GM21619 (cell line): ENCODE data around the gene EEPD1.

Experiments used
- ATAC-seq: cut with Tn5 transposase; IDR thresholded peaks from one replicate; pipeline ENCODE4 v1.9.1; 2021; ENCODE audit not compliant: unreplicated experiment

EEPD1 gene

DNA sequence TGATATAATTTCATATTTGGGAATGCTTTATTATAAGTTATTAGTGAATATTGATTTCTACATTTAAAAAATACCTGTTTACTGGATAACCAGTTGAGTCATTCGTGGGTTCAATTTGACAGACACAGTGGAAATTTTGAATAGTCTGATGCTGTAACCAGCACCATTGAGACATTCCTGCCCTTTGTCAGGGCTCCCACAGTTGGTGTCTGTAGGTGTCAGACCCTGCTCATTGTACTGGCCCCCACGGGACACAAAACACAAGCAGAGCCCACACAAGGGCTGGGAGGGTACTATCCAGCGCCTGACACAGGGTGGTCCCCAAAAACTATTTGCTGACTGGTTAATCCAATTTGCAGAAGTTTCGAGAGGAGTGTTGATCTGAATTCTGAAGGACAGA, 35.9 kb downstream of the EEPD1 start:
- no peak for ATAC-seq

DNA sequence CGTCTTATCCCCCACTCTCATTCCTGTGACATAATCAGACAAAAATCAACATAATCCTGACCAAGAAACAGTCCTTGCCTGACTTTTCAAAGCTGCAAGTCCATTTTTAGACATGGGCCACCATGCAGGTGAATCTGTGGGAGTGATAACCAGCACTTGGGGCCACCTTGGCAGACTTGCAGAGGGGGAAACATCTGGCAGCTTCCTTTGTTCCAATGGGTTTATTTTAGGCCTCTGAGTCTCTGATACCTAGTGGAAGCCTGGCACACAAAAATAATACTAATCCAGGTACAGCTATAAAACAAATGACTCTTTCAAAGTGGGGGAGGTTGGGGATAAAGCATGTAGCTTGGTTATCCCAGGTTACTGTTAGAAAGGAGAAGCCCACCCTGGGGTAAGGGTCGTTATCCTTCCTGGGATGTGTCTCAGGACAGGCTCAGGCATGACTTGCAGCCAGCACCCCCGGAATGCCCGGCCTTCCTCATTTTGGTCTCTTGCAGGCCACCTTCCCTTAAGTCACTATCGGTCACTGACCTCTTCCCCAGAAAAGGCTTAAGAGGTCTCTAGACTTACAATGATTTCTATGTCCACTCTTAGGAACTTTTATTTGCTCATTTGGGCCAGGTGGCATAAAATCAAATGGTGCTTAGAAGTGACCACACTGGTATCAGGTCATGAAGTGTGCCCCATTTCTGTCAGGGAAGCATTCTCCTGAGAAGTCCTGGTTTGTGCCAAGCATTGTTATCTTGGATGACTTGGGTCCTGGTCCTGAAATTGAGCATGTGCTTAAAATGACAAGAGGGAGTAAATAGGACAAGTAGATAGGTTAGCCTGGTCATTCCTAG, 37.6 kb downstream of the EEPD1 start:
- ATAC-seq: no peak

DNA sequence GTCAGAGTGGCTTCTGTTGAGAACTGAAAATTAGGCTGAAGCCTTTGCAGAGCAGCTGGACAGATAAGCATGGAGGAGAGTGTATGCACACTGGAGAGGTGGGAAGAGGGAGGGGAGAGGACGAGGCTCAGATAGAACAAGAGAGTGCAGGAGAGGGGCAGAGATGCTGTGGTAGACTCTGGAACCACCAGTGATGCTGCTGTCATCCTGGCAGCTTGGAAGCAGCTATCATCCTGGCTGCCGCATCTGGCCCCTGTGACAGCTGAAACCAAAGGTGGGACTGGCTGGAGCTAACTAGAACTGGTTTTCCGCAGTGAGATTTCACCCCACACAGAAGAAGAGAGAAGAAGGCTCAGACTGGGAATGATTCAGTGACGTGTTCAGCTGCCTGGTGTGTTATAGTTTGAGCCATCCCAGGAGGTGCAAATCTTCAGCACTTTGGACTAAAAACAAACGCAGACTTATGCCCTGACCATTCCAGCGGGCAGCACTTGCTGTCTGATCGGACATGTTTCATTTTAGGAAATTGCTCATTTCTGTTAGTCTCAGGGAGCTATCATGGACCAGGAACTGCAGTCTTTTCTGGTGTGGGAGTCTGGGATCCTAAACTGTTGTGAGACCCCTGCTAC, 38.4 kb downstream of the EEPD1 start:
- peak; percentile 27 for ATAC-seq

DNA sequence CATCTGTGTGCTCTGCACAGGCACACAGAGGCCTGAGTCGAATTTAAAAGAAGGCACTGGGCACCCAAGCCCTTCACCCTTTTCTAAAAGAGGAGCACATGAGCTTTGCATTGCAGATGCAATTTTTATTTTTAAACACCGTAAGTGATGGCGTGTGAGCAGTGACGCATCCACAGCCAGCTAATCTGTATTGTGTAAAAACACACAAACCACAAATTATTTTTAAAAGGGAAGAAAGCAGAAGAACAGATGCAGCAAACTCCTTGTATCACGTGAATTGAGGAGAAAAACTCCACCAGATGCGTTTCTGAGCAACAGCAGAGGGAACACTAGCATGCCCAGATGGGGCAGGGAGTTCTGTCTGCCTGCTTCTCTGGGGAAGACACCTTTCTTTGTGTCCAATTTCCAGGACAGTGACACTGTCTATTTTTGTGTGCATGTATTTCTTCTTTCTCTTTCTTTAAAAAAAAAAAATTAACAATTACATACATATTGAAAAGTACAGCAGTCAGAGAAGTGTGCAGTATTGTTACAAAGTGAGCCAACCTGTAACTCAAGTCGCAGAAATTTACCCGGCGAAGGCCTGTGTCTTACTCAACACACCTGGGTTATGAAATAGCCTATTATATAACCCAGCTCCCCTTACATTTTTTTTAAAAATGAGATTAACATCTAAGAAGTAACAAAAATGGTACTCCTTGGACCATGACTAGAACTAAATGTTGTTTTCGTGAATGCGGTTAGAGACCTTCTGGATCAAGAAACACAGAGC, 39.2 kb downstream of the EEPD1 start:
- peak; percentile 40 for ATAC-seq

DNA sequence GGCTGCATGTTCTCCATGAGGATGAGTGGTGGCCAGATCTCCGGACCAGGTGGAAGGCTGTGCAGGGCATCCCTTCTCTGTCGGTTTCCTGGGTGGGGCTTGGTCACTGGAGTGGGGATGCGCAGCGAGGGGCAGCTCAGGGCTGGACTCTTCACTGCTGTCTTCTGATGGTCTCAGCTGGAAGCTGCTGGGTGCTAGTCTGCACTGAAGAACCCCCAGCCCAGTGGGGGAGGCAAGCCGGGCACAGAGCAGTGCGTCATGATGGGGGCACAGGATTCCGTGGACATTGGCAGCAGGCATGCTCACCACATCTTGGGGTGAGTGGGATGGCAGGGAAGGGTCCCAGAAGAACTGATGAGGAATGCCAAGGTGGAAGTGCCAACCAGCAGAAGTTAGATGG, 39.8 kb downstream of the EEPD1 start:
- no peak for ATAC-seq

DNA sequence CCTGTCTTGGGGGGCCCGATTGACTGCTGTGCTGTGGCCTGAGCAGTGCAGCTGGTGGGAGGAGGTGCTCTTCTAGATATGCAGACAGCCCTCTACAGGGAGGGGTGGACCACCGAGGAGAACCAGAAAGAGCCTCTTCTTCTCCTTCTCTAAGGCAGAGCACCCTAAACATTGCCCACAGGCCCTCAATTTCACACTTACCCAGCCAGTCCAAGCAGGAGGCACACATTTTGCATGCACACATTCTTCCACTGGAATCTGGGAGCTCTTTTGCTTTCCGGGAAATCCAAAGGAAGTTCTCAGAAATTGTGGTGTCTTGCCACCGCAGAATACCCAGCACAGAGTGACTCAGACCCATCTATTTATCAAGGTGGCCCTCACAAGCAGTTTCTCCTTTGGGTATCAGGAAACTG, 45.8 kb downstream of the EEPD1 start:
- ATAC-seq: no peak

DNA sequence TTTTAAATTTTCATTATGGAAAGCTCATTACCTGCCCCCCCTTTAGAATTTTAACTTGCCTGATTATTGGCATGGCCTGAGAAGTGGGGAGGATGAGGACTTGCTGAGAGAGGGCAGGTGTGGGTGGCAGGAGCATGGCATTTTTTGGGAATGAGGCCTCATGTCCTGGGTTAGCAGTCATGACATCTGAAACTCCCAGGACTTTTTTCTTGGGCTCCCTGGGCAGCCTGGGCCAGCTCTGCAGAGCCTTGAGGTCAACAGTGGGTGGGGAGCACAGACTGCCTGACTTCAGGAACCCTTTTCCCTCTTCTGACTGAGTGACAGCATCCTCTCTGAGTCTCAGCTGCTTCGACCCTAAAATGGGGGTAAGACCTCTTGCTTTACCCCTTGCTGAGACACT, 46.3 kb downstream of the EEPD1 start:
- ATAC-seq: no peak

DNA sequence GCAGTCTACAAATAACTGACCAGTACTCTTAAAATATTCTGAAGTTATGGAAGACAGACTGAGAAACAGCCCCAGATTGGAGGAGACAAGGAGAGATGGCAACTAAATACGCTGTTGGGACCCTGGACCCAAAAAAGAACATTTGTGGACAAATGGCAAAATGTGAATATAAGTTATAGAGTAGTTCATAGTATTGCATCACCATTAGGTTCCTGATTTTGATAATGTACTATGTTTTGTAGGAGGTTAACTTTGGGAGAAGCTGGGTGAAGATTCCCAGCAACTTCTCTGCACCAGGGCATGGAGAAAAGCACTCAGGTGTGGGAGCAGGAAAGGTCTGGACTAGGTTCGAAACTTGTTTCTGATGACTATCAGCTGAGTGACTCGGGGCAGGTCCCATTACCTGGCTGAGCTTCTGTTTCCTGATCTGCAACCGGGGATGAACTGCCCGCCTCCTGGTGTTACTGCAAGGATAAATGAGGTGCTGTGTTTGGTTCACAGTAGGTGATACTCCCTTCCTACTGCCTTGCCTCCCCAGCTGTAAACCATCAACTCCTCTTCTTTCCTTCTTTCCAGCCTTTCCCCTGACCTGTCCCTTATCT, 48.2 kb downstream of the EEPD1 start:
- ATAC-seq: no peak

DNA sequence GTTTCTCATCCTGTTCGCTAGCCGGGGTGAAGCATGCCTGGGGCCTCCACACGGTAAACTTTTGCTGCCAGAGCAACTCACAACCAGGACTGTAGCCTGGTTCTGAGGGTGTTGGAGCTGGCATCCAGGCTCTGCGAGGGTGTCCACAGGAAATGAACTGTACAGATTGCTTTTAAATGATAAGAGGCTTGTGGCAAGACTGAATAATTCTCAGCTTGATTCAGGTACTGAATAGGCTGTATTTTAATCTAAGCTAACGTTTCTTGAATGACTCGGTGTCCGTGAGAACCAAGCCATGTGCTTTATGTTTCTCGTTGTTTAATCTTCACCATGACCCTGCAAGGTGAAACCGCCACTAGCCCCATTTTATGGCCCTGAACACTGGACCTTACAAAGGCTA, 49.3 kb downstream of the EEPD1 start:
- no peak for ATAC-seq

DNA sequence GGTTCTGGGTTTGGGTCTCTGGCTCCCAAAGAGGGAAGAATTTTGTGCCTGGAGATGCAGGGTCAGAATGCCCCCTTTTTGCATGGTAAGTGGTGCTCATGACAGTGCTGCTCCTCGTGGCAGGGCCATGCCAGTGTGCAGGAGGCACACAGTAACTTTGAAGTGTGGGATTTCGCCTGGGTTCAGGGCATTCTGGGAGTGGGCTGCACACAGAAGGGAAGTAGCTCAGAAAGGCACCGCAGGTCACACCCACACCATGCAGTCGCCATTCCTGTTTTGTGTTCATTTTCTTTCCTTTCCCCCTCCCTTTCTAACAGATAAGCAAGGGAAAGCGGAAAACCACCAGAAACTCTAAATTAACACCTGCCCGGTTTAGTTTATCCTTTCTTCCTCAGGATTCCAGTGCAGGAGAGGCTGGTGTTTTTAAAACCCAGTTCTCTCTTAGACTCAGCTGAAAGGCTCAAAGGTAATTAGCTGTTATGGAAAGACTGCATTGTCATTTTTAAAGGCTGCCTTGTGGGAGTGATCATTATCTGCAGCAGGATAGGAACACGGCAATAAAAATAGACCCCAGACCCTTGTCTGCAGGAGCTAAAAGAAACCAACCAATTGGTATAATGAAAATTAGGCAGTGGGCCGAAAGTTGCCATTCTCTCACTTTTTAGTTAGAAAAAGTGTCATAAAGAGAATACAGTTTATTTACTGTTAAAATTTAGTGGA, 50.2 kb downstream of the EEPD1 start:
- no peak for ATAC-seq

DNA sequence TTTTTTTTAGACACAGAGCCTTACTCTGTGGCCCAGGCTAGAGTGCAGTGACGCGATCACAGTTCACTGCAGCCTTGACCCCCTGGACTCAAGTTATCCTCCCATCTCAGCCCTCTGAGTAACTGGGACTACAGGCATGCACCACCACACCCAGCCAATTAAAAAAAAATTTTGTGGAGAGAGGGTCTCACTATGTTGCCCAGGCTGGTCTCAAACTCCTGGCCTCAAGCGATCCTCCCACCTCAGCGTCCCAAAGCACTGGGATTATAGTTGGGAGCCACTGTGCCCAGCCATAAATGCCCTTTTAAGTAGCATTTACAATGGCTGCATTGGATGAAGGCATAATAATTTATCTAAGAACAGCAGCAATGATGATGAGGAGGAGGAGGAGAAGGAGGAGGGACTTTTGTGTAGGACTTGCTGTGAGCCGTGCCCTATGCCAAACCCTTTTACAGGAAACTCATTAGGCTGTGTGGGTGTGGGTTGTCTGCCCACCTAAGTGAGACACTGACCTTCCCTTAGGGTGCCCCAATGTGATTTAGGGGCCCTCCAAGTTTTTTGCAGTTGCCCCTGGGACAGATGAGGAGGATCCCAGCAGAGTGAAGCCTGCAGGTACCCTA, 51.1 kb downstream of the EEPD1 start:
- ATAC-seq: no peak

DNA sequence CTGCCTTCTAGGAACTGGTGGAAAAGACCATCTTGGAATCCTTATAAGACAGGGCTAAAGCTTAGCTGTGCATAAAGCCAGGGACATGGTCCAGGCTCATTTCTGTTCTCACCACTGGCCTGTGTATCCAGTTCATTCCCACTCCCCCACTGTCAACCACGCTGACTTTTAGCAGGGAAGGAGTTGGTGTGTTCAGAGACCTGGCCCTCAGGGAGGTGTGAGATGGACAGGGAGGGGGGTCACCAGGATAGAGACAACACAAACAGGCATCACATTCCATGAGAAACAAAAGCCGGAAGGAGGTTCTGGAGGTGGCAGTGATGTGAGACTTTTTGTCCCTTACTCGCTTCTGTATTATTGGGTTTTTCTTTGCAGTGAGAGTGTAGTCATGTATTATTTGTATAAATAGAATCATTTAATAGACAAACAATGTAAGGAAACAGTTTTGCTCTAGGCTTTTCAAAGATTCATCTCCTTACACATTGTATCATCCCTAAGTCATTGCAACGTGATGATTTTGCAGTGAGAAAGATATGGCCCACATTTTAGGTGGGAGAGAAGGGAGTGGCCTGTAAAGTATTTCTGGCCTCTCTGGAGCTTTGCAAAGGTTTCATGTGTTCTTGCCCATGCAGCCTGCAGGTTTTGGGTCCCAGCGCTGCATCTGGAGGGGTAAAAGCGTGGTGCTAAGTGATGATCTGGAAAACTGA, 52.0 kb downstream of the EEPD1 start:
- no peak for ATAC-seq

DNA sequence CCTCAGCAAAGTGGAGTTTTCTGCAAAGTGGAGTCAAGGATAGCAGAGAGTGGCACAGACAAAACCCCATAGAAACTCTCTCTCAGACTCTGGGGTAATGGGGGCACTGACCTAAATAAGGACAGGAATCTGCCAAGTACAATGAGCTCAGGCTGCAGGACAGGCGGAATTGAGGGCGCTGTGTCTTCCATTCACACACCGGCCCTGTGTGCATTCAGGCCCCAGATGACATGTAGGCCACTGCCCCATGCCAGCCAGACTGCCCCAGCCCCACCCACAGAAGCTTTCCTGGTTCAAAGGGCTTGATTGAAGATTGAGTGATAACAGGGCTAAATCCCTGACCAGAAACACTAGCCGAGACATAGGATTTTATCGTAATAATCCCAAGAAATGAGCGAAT, 52.7 kb downstream of the EEPD1 start:
- ATAC-seq: no peak

DNA sequence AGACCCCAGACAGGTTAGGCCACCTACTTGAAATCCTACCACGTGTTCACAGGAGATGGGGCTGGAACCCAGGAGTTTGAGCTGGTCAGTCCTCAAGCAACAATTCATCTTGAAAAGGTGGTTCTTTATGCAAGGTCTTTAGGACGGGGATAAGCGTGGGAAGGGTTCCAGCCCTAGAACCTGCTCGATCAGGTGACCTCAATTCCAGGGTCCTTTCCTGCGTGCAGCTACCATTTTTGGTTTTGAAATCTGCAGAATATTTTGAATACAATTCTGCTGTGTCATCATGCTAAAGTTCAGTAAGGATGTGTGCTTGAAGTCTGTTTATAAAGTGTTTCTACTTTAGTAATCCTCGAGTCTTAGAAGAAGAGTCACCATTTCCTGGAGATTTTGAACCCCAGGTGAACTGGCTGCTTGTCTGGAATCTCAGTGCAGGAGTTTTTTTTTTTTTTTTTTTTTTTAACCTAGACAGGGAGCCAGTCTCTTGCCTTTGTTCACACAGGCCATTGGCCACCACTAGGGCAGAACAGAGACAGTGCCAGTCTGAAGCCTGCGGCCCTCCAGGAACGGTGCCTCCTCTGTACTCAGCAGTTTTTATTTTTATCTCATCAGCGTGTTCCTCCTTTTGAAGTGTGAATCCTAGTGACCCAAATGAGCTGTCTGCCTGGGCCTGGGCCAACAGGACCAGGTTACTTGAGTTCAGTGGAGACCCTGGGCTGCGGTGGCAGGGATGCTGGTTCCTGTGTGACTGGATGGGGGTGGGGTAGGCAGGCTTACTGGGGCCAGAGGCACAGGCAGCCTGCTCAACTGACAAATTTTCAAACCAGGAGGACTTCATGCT, 54.6 kb downstream of the EEPD1 start:
- ATAC-seq: no peak

DNA sequence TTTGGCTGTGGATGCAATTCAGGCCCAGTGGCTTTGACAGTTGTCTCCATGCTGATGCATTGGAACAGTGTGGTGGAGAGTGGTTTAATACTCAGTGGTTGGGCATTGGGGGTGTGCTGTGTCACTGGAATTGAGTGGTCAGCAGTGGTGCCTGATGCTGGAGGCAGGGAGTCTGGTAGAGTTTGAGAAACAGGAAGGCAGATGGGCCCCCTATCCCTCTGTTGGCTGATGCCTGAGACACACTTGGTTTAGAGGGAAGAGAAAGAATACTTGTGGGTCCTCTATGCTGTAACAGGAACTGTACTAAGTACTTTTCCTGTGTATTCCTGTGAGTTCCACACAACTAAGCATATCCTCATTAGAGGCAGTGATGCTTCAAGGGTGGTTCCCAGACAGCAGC, 55.4 kb downstream of the EEPD1 start:
- no peak for ATAC-seq

DNA sequence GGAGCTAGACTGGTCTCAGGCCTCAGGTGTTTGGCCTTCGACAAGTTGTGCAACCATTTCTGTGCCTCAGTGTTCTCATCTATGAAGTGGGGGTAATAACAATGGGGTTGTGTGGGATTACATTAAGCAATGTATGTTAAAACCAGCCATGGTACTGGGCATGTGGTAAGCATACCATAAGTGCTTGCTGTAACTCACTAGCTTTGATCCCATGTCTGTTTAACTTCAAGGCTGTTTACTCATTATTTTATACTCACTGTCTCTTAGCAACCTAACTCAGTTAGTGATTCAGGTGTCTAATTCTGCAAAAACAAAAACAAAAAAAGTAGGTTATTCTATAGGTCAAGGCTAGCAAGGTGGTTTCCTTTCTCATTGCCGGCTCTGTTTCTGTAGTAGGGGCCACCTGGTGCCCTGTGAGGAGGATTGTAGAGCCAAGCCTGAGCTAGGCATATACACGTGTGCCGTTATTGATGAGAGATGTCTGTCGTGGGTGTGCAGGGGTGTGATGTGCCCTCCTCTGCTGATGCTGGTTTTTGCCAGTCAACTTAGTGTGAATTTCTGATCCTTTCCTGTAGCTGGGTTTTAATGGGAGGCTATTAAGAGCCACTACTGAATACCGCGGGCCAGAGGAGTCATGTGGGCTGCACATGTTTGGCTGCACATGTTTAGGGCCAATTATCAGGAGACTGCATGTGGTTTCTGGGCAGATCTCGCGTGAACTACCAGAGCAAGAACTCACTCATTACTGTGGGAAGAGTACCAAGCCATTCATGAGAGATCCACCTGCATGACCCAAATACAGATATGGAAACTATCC, 56.2 kb downstream of the EEPD1 start:
- no peak for ATAC-seq

DNA sequence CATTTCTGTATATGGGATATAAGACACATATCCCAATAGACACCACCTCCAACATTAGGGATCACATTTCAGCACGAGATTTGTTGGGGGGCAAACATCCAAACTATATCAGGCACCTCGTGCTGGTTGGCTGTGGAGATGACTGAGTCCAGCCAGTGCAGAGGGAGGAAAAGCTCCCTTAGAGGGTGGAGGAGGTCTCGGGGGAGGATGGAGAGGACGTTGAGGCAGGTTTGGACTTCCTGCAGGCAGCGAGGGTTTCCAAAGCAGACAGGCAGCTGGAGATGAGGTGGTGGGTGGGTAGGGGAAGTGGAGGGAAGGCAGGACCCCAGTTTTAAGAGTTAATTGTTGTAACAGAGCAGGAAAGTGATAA, 56.7 kb downstream of the EEPD1 start:
- no peak for ATAC-seq

DNA sequence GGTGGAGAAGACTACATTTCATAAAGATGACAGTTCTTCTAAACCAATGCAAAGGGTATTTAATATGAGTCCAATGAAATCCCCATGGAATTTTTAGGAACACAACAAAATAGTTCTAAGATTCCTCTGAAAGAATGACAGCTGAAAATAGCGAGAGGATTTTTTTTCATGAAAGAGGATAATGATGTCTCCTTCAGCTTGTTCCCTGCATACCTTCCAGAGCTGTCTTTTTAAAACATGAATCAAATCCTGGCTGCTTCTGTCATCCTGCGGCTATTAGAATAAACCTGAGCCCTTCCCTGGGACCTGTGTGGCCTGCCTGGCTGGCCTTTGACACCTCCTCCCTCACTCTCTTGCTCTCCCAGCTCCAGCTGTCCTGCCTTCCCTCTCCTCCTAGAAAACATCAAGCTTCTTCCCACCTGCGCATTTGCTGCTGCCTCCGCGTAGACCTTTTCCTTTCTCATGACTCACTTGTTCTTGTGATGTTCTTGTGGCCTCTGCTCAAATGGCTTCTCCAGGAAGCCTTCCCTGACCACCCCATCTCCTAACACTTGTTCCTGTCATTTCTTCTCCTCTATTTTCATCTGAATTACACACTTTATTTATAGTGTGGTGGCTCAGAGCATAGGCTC, 57.4 kb downstream of the EEPD1 start:
- no peak for ATAC-seq
